ENCODE measurements around the gene MPV17.

- TF ChIP-seq CTCF (IDR thresholded peaks at IDR 0.05): no peak
- no peak for TF ChIP-seq POLR2A (IDR thresholded peaks at IDR 0.05)
Observed at GRCh38 chr2:27369471-27370025, 46.7 kb upstream of the MPV17 start.

Measured in body of pancreas (tissue), 4 donors.